ENCODE data around the gene ASTE1. TPM values are rescaled to one million over a fixed set of nuclear protein-coding genes. Genes with fewer than 3 reads are reported as not detected.

ASTE1 gene
- total and polyA plus RNA-seq, 2 of the 8 experiments (the other 6 are each of a cell fraction or from before 2014, with no cell fraction given), result 6.4 TPM; not detected in 1

GRCh38 chr3:130967281-130967680 is 59.3 kb downstream of the ASTE1 start:
- Histone ChIP-seq H2AK5ac (ENCODE audit: low read depth, low read length) (no peak overlapping the region), H4K20me1 (replicated peaks in 1 of 2; ENCODE audit: control insufficient read depth in 1 of 2, insufficient read depth in 2 of 2, low read length in 2 of 2) (peaks cover 0 to 2% of the 10 kb centered on the region in 2 experiments), H3K56ac (replicated peaks; ENCODE audit: insufficient read length, low read depth, low read length) (no peak overlapping the region), H2BK120ac (replicated peaks; ENCODE audit: low read depth, low read length) (no peak overlapping the region), H3K4ac (replicated peaks; ENCODE audit: insufficient read length, low read depth, low read length) (no peak overlapping the region), H2AFZ (ENCODE audit: low read length) (no peak overlapping the region), H2BK20ac (ENCODE audit: low read length) (no peak overlapping the region), H3K9me3 (ENCODE audit: insufficient read depth in 2 of 2, low read depth in 1 of 2, low read length in 1 of 2) (no peaks in the 10 kb centered on the region), H3K4me1 (replicated peaks in 1 of 4; ENCODE audit: control insufficient read depth in 3 of 4, insufficient read depth in 4 of 4, low read length in 3 of 4) (peaks cover 0 to 2% (median 0%) of the 10 kb centered on the region in 4 experiments; a peak in 1 of 7 replicates), H4K91ac (replicated peaks; ENCODE audit: insufficient read length, low read length) (no peak overlapping the region), H3K79me2 (ENCODE audit: control insufficient read depth in 1 of 2, insufficient read depth in 2 of 2, low read length in 2 of 2) (no peaks in the 10 kb centered on the region), H2BK5ac (ENCODE audit: low read depth, low read length) (no peak overlapping the region), H3K79me1 (ENCODE audit: low read depth, low read length) (0 out of 2 replicates have a peak, but pooled peaks cover 2% of the 10 kb centered on the region), H2BK12ac (ENCODE audit: low read depth, low read length) (no peak overlapping the region), H2BK15ac (ENCODE audit: low read length) (no peak overlapping the region), H4K5ac (ENCODE audit: insufficient read length, low read depth, low read length) (no peak overlapping the region), H3K4me3 (ENCODE audit: extremely low read depth in 1 of 4, insufficient read depth in 2 of 4, low read depth in 3 of 4, low read length in 4 of 4) (no peak overlapping the region), H3K9ac (replicated peaks in 1 of 4; ENCODE audit: extremely low read depth in 1 of 4, low read depth in 3 of 4, low read length in 3 of 4) (no peak overlapping the region), H3K27ac (ENCODE audit: low read depth, low read length) (no peak overlapping the region), H3K36me3 (ENCODE audit: control insufficient read depth in 2 of 4, insufficient read depth in 4 of 4, low read length in 3 of 4) (peaks cover 0 to 24% (median 2%) of the 10 kb centered on the region in 4 experiments; a peak in 5 of 8 replicates), H3K4me2 (ENCODE audit: insufficient read depth in 1 of 2, low read depth in 2 of 2, low read length in 2 of 2) (no peak overlapping the region), H4K8ac (ENCODE audit: extremely low read depth, insufficient read depth, low read length) (no peak overlapping the region), H3K23me2 (ENCODE audit: low read depth, low read length) (no peaks in the 10 kb centered on the region; the same call in 1 of the 2 replicates), H3K27me3 (replicated peaks in 1 of 4; ENCODE audit: control insufficient read depth in 3 of 4, extremely low read depth in 1 of 4, insufficient read depth in 3 of 4, low read length in 3 of 4) (peaks cover 0 to 1% (median 0%) of the 10 kb centered on the region in 4 experiments; a peak in 1 of 7 replicates), H3K18ac (ENCODE audit: extremely low read depth, low read length) (no peak overlapping the region), H3K23ac (ENCODE audit: insufficient read length) (no peak overlapping the region), H3K14ac (ENCODE audit: insufficient read length) (no peak overlapping the region)
- DNase-seq (ENCODE audit: low read depth in 1 of 2, low spot score in 2 of 2), result no peak
- CTCF ChIA-PET (ENCODE audit: partially characterized antibody), result no interaction called here
- POLR2A ChIA-PET (ENCODE audit: partially characterized antibody), result no interaction called here
- TF ChIP-seq HDAC6 (IDR thresholded peaks at IDR 0.05; ENCODE audit: low read depth, low read length) (no peak), POLR2A (IDR thresholded peaks at IDR 0.05; ENCODE audit: control extremely low read depth in 1 of 2, low read depth in 2 of 2, low read length in 2 of 2) (no peak), RFX5 (IDR thresholded peaks at IDR 0.05; ENCODE audit: borderline replicate concordance, low read depth, low read length) (no peak), ASH2L (IDR thresholded peaks at IDR 0.05; ENCODE audit: low read length) (no peak), RNF2 (IDR thresholded peaks at IDR 0.05; ENCODE audit: borderline replicate concordance, low read depth, low read length, missing control alignments, poor library complexity, severe bottlenecking) (no peak), USF2 (IDR thresholded peaks at IDR 0.05; ENCODE audit: low read length) (no peak), GABPA (IDR thresholded peaks at IDR 0.05; ENCODE audit: borderline replicate concordance, insufficient read depth, low read length) (no peak), RXRA (IDR thresholded peaks at IDR 0.05; ENCODE audit: insufficient read depth, low read depth, low read length) (no peak), EGR1 (IDR thresholded peaks at IDR 0.05; ENCODE audit: borderline replicate concordance, low read depth, low read length) (no peak), BCL11A (IDR thresholded peaks at IDR 0.05; ENCODE audit: low read depth in 2 of 2, low read length in 2 of 2) (no peak), CHD2 (IDR thresholded peaks at IDR 0.05; ENCODE audit: low read length) (no peak), JUN (IDR thresholded peaks at IDR 0.05; ENCODE audit: low read depth, low read length) (no peak), GTF2F1 (IDR thresholded peaks at IDR 0.05; ENCODE audit: borderline replicate concordance, low read depth, low read length) (no peak)
- 98% methylated on average over 2 of the region's 2 CpGs; no CpG with 5 or more reads in 1 of the 2 experiments for WGBS, 2 experiments (ENCODE audit: extremely low coverage in 1 of 2, insufficient coverage in 1 of 2, insufficient read length in 1 of 2, insufficient replicate concordance in 2 of 2, low coverage in 1 of 2, low lambda C conversion rate in 2 of 2, missing lambda C conversion rate in 1 of 2)
- no peak for FAIRE-seq
